Measurements from ENCODE around the gene MED8. TPM values are rescaled to one million over a fixed set of nuclear protein-coding genes. Genes with fewer than 3 reads are reported as not detected.

Gene MED8
- total and polyA plus RNA-seq, 2 of the 8 experiments (the other 6 are each of a cell fraction or from before 2014, with no cell fraction given), result 7.0 to 20.6 TPM

DNA sequence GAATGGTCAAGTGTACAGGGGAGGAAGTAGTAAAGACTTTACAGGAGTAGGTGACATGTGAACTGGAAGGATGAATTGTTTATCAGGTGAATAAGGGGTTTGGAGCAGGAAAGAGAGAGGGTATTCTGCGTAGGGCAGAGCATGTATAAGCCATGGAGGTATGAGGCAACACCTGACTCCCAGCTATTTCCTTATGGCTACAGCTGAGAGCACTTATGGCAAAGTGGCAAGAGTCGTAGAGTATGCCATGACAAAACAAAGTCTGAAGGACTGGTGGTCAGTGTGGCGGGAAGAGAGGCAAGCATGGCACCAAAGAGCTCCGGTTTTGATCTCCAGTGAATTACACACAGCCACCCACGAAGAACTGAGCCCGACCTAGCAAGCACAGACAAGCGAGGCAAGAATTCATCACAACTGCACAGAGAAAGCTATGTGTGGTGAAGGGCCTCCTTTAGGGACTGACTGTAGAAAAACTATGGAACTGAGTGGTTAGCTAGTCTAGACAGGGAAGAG is 12.8 kb downstream of the MED8 start:
- Histone ChIP-seq H4K8ac (ENCODE audit: extremely low read depth, insufficient read depth, low read length) (no peak overlapping the region), H2BK20ac (ENCODE audit: low read length) (no peak overlapping the region), H4K20me1 (replicated peaks in 1 of 2; ENCODE audit: control insufficient read depth in 1 of 2, insufficient read depth in 2 of 2, low read length in 2 of 2) (no peaks in the 10 kb centered on the region), H3K4me3 (ENCODE audit: extremely low read depth in 1 of 4, insufficient read depth in 2 of 4, low read depth in 3 of 4, low read length in 4 of 4) (no peak overlapping the region), H3K14ac (ENCODE audit: insufficient read length) (no peak overlapping the region), H2BK12ac (ENCODE audit: low read depth, low read length) (no peak overlapping the region), H4K5ac (ENCODE audit: insufficient read length, low read depth, low read length) (no peak overlapping the region), H3K79me1 (ENCODE audit: low read depth, low read length) (no peaks in the 10 kb centered on the region; the same call in 1 of the 2 replicates), H3K9ac (replicated peaks in 1 of 4; ENCODE audit: extremely low read depth in 1 of 4, low read depth in 3 of 4, low read length in 3 of 4) (no peak overlapping the region), H4K91ac (replicated peaks; ENCODE audit: insufficient read length, low read length) (no peak overlapping the region), H2BK5ac (ENCODE audit: low read depth, low read length) (no peak overlapping the region), H3K9me3 (ENCODE audit: insufficient read depth in 2 of 2, low read depth in 1 of 2, low read length in 1 of 2) (no peaks in the 10 kb centered on the region), H3K79me2 (ENCODE audit: control insufficient read depth in 1 of 2, insufficient read depth in 2 of 2, low read length in 2 of 2) (no peaks in the 10 kb centered on the region), H3K18ac (ENCODE audit: extremely low read depth, low read length) (no peak overlapping the region), H2BK120ac (replicated peaks; ENCODE audit: low read depth, low read length) (no peak overlapping the region), H3K4me1 (replicated peaks in 1 of 4; ENCODE audit: control insufficient read depth in 3 of 4, insufficient read depth in 4 of 4, low read length in 3 of 4) (no peaks in the 10 kb centered on the region), H3K56ac (replicated peaks; ENCODE audit: insufficient read length, low read depth, low read length) (no peak overlapping the region), H3K36me3 (ENCODE audit: control insufficient read depth in 2 of 4, insufficient read depth in 4 of 4, low read length in 3 of 4) (no peaks in the 10 kb centered on the region), H3K4ac (replicated peaks; ENCODE audit: insufficient read length, low read depth, low read length) (no peak overlapping the region), H3K4me2 (ENCODE audit: insufficient read depth in 1 of 2, low read depth in 2 of 2, low read length in 2 of 2) (no peak overlapping the region), H3K23ac (ENCODE audit: insufficient read length) (no peak overlapping the region), H3K27ac (ENCODE audit: low read depth, low read length) (no peak overlapping the region), H2AK5ac (ENCODE audit: low read depth, low read length) (no peak overlapping the region), H2BK15ac (ENCODE audit: low read length) (no peak overlapping the region), H2AFZ (ENCODE audit: low read length) (no peak overlapping the region), H3K27me3 (replicated peaks in 1 of 4; ENCODE audit: control insufficient read depth in 3 of 4, extremely low read depth in 1 of 4, insufficient read depth in 3 of 4, low read length in 3 of 4) (no peaks in the 10 kb centered on the region), H3K23me2 (ENCODE audit: low read depth, low read length) (no peaks in the 10 kb centered on the region)
- FAIRE-seq (no peak), DNase-seq (ENCODE audit: low read depth in 1 of 2, low spot score in 2 of 2) (no peak)
- POLR2A ChIA-PET (ENCODE audit: partially characterized antibody), result interaction anchor here (1.1 to 3.8 kb wide), 4 partner anchors 9 to 16 kb away, joined by 4 to 38 read pairs (median 16); partner anchors contain the start of genes ELOVL1, MED8 and SZT2
- CTCF ChIA-PET (ENCODE audit: partially characterized antibody), result interaction anchor here (0.7 to 1.4 kb wide), 9 partner anchors 19 to 277 kb away, joined by 3 to 4 read pairs (median 3); partner anchors contain the start of gene C1orf210
- WGBS, 2 experiments (ENCODE audit: extremely low coverage in 1 of 2, insufficient coverage in 1 of 2, insufficient read length in 1 of 2, insufficient replicate concordance in 2 of 2, low coverage in 1 of 2, low lambda C conversion rate in 2 of 2, missing lambda C conversion rate in 1 of 2), result 88% methylated on average over 7 of the region's 7 CpGs; no CpG with 5 or more reads in 1 of the 2 experiments
- TF ChIP-seq TAF7 (optimal IDR thresholded peaks at IDR 0.05; ENCODE audit: borderline replicate concordance, low read depth, low read length), result no peak
- TF ChIP-seq, protein P1, sequence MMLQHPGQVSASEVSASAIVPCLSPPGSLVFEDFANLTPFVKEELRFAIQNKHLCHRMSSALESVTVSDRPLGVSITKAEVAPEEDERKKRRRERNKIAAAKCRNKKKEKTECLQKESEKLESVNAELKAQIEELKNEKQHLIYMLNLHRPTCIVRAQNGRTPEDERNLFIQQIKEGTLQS (IDR thresholded peaks at IDR 0.05; ENCODE audit: insufficient read depth, low read depth, low read length), result no peak
- TF ChIP-seq TEAD4 (IDR thresholded peaks at IDR 0.05; ENCODE audit: low read depth, low read length), result no peak
- no peak for TF ChIP-seq KDM1A (IDR thresholded peaks at IDR 0.05; ENCODE audit: borderline replicate concordance, low read length)
- TF ChIP-seq YY1 (IDR thresholded peaks at IDR 0.05; ENCODE audit: low read depth, low read length), result no peak
- no peak for TF ChIP-seq SP4 (IDR thresholded peaks at IDR 0.05; ENCODE audit: low read length)
- TF ChIP-seq SAP30 (IDR thresholded peaks at IDR 0.05; ENCODE audit: insufficient read depth, insufficient replicate concordance, low read length), result no peak
- no peak for TF ChIP-seq HDAC6 (IDR thresholded peaks at IDR 0.05; ENCODE audit: low read depth, low read length)
- TF ChIP-seq FOSL1 (IDR thresholded peaks at IDR 0.05; ENCODE audit: insufficient read depth, low read depth, low read length), result no peak
- TF ChIP-seq PHF8 (conservative IDR thresholded peaks at IDR 0.05; ENCODE audit: low read depth, low read length), result no peak
- TF ChIP-seq CBX8 (IDR thresholded peaks at IDR 0.05; ENCODE audit: borderline replicate concordance, low read depth, low read length), result no peak
- no peak for TF ChIP-seq EP300 (IDR thresholded peaks at IDR 0.05; ENCODE audit: borderline replicate concordance in 1 of 2, low read depth in 2 of 2, low read length in 2 of 2)
- TF ChIP-seq TCF12 (IDR thresholded peaks at IDR 0.05; ENCODE audit: low read depth, low read length), result no peak

All from H1 (cell line).